ENCODE measurements around the gene TMEM141.

The TMEM141 gene

DNA sequence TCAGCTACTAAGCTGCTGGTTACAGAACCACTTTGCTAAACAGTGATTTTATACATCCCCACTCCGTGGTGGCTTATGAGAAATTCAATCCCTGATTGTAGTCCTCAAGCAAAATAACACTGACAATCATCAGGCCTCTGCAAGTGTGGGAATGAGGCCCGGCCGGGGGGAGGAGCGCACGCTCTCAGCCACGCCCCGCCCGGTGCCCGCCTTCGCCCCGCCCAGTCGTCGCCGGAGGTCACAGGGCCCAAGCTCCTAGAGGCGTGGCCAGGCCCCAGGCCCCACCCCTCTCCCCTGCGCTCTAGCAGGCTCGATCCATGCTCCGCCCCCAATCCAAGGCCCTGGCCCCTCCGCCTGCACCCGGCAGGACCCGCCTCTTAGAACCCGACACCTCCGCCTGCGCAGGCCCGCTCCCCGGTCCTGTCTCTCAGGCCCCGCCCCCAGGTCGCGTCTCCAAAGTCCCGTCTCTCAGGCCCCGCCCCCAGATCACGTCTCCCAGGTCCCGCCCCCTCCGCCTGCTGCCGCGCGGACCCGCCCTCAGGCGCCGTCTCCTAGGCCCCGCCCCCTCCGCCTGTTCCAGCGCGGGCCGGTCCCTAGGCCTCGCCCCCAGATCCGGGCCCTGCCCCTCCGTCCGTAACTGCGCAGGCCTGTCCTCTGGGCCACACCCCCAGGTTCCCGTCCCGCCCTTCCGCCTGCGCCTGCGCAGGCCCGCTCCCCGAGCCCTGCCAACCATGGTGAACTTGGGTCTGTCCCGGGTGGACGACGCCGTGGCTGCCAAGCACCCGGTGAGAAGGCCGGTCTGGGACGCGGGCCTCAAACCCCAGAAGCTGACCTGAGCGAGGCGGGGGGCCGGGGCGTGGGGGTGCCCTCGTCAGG is at the start of gene TMEM141:
Gene TMEM141, plus strand, starts transcription at position 705 of the 876 bp plus-strand sequence. Its CDS starts 27 bp downstream, at position 732.
- in situ Hi-C loops (cut with HindIII; ENCODE audit: low sequenced_read_pairs), result no loop called here

DNA sequence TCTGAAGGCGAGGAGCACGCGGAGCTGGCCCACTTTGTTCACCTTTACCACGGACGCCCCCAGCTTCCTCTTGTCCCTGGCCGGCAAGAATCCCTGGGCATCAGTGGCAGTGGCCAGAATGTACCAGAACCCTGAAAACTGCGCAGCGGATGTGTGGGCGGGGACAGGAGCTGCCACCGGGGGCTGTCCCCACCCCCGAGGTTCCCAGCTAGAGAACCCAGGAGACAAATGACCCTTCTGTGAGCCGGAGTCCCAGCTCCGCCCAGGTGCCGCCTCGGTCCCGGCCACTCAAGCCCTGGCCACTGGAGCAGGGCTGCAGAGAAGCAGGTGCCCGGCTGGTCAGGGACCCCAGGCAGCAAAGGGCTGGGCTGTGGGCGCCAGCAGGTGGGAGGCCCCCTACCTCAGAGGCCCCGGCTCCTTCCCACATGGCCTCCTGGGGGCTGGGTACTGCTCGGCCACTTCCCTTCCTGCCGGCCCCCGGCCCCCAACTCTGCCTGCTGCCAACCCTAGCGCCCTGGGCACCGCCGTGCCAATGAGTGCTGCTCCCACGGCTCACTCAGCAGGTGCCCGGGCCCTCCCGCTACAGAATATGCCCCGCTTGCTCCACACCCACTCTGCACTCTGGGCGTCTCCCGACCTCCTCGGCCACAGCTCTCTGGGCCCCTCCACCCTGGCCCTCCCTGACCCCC is 49.1 kb upstream of the TMEM141 start:
- in situ Hi-C loops (cut with HindIII; ENCODE audit: low sequenced_read_pairs), result no loop called here

DNA sequence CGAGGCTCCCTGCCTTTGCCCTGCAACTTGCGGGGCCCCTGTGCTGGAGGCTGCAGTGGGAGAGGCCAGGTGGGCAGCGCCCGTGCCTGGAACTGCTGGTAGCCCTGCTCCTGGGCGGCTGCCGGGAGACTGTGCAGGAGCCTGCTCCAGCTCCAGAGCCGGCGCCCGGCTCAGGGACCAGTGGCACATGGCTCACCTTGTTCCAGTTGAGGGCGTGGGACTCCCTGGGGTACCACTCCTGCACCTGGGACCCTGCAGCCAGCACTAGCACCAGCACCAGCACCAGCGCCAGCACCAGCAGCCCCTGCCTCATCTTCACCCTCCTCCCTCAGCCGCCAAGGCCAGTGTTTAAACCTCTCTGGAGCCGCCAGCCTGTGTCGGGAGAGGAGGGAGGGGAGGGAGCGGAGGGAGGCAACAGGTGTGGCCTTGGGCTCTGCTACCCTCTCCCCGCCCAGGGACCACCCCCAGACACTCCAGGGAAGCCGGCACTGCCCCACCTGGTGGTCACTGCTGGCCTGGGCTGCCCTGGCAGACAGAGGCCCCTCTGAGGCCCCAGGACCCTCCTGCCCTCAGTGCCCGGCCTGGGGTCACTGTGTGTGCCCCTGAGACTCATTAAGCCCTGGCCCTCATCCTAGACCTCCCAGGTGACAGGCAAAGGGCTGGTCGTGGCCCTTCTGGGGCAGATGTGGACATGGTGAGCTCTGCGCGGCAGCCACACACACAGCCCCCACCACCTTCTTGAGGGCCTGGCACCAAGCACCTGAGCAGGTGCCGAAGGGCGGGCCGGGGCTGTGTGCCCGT is 48.4 kb upstream of the TMEM141 start, which contains the start of gene LCN10:
Gene LCN10, minus strand, starts transcription at position 350 of the 801 bp plus-strand sequence. Its CDS starts 37 bp downstream, at position 313.
- in situ Hi-C loops (cut with HindIII; ENCODE audit: low sequenced_read_pairs), result no loop called here

GRCh38 chr9:136743639-136744211 is 47.4 kb upstream of the TMEM141 start:
- in situ Hi-C loops (cut with HindIII; ENCODE audit: low sequenced_read_pairs), result no loop called here

DNA sequence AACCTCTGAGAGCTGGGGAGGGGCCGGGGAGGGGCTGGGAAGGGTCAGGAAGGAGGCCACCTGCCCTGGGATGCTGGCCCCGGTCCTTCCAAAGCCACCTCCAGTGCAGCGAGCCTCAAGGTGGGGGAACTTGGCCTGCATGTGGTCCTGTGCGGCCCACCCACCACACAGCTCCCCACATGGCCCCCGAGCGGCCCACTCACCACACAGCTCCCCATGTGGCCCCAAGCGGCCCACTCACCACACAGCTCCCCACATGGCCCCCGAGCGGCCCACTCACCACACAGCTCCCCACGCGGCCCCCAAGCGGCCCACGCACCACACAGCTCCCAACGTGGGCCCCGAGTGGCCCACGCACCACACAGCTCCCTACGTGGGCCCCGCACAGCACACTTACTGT is 46.4 kb upstream of the TMEM141 start:
- in situ Hi-C loops (cut with HindIII; ENCODE audit: low sequenced_read_pairs), result no loop called here

- in situ Hi-C loops (cut with HindIII; ENCODE audit: low sequenced_read_pairs), result no loop called here
Measured at GRCh38 chr9:136745389-136746154, 45.6 kb upstream of the TMEM141 start.

DNA sequence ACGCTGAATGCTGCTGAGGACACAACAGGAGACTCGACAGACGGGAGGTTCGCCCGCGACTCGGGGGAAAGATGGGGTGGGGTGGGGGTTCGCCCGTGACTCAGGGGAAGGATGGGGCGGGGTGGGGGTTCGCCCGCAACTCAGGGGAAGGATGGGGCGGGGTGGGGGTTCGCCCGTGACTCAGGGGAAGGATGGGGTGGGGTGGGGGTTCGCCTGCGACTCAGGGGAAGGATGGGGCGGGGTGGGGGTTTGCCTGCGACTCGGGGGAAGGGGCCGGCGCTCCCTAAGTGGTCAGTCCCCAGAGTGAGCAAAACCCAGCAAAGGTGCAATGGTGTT is 45.0 kb upstream of the TMEM141 start:
- in situ Hi-C loops (cut with HindIII; ENCODE audit: low sequenced_read_pairs), result no loop called here

GRCh38 chr9:136746621-136747020 is 44.5 kb upstream of the TMEM141 start:
- in situ Hi-C loops (cut with HindIII; ENCODE audit: low sequenced_read_pairs), result no loop called here

DNA sequence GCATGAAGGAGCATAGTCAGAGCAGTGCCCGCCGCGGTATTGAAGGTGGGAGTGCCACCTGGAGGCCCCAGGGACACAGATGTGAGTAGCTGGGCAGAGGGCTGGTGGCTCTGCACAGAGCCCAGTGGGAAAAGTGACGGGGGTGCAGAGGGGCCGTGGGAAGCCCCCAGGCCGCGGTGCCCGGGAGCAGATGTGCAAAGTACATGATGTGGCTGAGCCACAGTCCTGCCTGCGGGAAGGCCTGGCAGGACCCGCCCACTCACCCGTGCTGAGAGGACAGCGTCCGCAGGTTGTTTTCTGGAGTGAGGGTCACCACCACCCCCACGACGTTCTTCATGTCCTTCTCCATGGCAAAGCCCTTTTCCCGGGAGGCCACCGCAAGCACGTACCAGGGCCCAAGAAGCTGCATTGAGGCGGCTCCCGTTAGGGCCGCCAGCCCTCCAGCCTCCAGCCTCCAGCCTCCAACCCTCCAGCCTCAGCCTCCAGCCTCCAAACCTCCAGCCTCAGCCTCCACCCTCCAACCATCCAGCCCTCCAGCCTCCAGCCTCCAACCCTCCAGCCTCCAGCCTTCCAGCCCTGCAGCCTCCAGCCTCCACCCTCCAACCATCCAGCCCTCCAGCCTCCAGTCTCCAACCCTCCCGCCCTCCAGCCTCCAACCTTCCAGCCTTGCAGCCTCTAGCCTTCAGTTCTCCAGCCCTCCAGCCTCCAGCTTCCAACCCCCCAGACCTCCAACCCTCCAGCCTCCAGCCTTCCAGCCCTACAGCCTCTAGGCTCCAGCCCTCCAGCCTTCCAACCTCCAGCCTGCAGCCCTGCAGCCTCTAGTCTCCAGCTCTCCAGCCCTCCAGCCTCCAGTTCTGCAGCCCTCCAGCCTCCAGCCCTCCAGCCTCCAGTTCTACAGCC is 43.7 kb upstream of the TMEM141 start:
- in situ Hi-C loops (cut with HindIII; ENCODE audit: low sequenced_read_pairs), result no loop called here

- in situ Hi-C loops (cut with HindIII; ENCODE audit: low sequenced_read_pairs), result no loop called here
Measured at GRCh38 chr9:136748201-136748600, 42.9 kb upstream of the TMEM141 start, which contains the start of gene LCN6. Gene LCN6 (minus strand): TSS chr9:136748525. CDS start chr9:136748483, 42 bp downstream.

GRCh38 chr9:136748666-136749611 is 42.2 kb upstream of the TMEM141 start:
- in situ Hi-C loops (cut with HindIII; ENCODE audit: low sequenced_read_pairs), result no loop called here

DNA sequence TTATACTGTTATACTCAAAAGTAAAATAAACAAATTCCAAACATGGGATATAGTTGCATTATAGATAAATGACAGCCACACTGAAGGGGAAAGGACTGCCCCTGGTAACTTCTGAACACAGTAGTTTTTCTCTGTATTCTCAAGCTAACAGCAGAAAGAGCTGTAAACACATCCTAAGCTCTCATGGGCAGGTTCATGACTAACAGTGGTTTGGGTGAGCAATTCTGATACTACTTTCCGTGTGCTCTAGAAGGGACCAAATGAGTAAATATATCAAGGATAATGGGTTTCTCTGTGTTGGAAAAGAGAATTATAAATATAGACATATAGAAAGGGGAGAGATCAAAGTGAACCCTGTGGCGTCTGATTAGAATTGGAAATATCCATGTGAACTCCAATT is 40.6 kb upstream of the TMEM141 start:
- in situ Hi-C loops (cut with HindIII; ENCODE audit: low sequenced_read_pairs), result no loop called here

DNA sequence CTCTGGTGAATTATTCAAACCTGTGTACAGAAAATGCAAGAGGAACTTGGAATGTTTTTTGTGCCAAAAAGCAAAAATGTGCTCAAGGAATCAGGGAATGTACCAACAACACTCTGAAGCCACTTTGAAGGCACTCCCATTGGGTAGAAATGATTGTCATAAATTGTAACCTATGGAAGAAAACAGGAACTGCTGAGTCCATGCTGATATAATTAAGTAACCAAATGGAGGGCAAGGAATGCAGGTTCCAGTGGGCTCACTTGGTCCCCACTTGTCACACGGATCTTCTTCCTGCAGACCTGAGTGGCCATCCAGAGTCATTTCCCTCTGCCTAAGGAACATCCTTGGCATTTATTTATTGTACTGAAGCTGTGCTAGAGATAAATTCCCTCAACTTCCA is 39.9 kb upstream of the TMEM141 start:
- in situ Hi-C loops (cut with HindIII; ENCODE audit: low sequenced_read_pairs), result no loop called here

GRCh38 chr9:136751814-136752213 is 39.3 kb upstream of the TMEM141 start:
- in situ Hi-C loops (cut with HindIII; ENCODE audit: low sequenced_read_pairs), result no loop called here

DNA sequence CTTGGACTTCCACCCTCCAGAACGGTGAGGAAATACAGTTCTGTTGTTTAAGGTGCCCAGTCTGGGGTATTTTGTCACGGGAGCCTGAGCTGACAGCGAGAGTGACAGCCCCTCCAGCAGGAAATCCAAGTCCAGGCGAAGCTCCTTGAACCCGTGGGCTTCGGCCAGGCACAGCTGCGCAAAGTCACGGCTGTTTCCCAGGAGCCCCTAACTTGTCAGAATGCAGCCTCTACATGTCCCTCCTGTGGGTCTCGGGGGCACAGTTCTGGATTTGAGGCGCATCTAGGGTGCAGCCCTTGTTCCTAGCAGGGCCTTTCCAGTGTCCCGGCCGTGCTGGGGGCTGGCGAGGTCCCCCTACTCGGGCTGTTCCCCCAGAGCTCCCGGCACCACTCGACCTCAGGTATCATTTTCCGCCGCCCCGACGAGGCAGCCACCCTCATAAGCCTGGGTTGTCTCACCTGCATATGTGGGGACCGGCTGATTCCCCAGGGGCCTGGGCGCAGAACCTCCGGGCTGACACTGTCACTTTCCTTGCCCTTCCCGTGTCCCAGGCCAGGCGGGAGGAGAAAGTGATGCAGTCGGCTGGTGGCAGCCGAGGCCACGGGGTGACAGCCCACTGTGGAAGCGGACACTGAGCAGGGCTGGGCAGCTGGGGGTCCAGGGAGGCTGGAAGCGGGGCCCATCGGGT is 37.6 kb upstream of the TMEM141 start:
- in situ Hi-C loops (cut with HindIII; ENCODE audit: low sequenced_read_pairs), result no loop called here

DNA sequence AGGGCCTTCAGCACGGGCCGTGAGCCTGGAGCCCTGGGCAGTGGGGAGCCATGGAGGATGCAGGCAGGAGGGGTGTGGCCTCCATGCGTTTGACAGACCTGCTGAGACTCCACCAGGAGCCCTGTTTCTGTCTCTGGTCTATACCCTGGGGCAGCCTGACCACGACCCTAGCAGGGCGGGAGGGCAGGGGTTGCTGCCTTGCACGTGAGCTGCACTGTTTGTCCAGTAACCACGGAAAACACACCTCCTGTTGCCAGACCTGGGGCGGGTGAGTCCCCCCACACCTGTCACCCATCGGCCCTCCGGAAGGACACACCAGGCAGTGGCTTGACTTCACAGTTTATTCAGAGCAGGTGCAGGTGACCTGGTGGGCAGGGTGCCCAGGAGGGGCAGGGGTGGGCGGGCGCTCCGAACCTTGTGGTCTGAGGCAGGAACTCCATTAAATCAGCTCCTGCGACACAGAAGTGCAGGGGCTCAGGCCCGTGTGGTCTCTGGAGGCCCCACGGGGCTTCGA is 37.0 kb upstream of the TMEM141 start:
- in situ Hi-C loops (cut with HindIII; ENCODE audit: low sequenced_read_pairs), result no loop called here

DNA sequence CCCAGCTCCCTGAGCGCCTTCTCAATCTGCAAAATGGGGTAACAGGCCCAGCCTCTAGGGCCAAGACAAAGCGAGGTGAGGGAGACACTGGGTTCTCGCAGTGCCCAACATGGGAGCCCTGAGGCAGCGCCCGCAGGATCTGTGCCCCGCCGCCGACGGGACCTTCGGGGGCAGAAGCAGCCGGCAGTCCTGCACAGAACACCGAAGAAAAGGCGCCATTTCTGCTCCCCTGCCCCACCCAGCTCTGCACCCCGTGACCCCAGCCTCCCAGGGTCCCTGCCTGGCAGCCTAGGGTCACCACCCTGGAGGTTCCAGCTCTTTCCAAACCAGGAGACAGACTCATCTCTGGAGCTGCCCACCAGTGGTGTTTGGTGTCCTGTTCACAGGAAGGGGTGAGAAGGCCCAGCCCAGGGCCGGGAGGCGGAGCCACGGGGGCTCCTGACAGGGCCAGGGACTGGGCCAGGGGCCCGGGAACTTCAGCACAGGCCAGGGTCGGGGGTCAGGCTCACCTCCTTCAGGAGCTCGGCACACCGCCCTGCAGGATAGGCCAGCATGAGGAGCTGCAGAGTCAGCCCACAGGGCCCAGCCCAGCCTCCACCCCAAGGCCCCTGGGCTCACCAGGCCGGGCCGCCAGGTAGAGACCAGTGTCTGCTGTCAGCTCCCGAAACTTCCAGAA is 36.4 kb upstream of the TMEM141 start:
- in situ Hi-C loops (cut with HindIII; ENCODE audit: low sequenced_read_pairs), result no loop called here

Measured in DLD1 (cell line).